NCI-H128 (cell line): ENCODE data around the gene PROP1.
"Not testable (repeated sequence)": the region's sequence is repeated elsewhere in the genome, so short reads cannot be mapped to it uniquely, and the experiment has no call there.

Source experiments
- DNase-seq: peaks from one replicate; lab custom pipeline; 2025; ENCODE audit not compliant: unreplicated experiment; lab: John Stamatoyannopoulos, UW

PROP1 gene

GRCh38 chr5:177945601-177946283 is 50.3 kb downstream of the PROP1 start:
- not testable (repeated sequence) for DNase-seq

- not testable (repeated sequence) for DNase-seq
These were observed 50.9 kb downstream of the PROP1 start for GRCh38 chr5:177945145-177945544.

GRCh38 chr5:177943805-177944736 is 52.0 kb downstream of the PROP1 start:
- not testable (repeated sequence) for DNase-seq

- not testable (repeated sequence) for DNase-seq
These were observed 53.1 kb downstream of the PROP1 start for GRCh38 chr5:177942896-177943295.
